KMS-11 (cell line): Measurements from ENCODE around the gene GRK5.

Experiments
- H2AFZ ChIP-seq: fragments of 200-600 bp; sonication (generic); 2 replicates; pipeline ENCODE4 v1.6.1; 2016; ENCODE audit warnings: antibody characterized with exemption, mixed run types, low read depth
- H3K27ac ChIP-seq: fragments of 200-600 bp; sonication (generic); 2 replicates; pipeline ENCODE4 v1.6.1; 2016; ENCODE audit warnings: mild to moderate bottlenecking, mixed run types
- H3K27me3 ChIP-seq: fragments of 200-600 bp; sonication (generic); 2 replicates; pipeline ENCODE4 v1.6.1; 2017; ENCODE audit warnings: mild to moderate bottlenecking, low read depth, mixed run types, moderate library complexity; ENCODE audit not compliant: insufficient read depth
- H3K36me3 ChIP-seq: fragments of 200-600 bp; sonication (generic); 2 replicates; pipeline ENCODE4 v1.6.1; 2017; ENCODE audit warnings: mild to moderate bottlenecking, mixed run types; ENCODE audit not compliant: insufficient read depth
- H3K4me1 ChIP-seq: fragments of 200-600 bp; sonication (generic); 2 replicates; pipeline ENCODE4 v1.6.1; 2016; ENCODE audit warnings: mild to moderate bottlenecking, low read depth, mixed run types; ENCODE audit not compliant: poor library complexity, severe bottlenecking
- H3K4me2 ChIP-seq: fragments of 200-600 bp; sonication (generic); 2 replicates; pipeline ENCODE4 v1.7.0; 2016; ENCODE audit warnings: mild to moderate bottlenecking, mixed run types
- H3K4me3 ChIP-seq: fragments of 200-600 bp; sonication (generic); IDR thresholded peaks from 2 replicates; pipeline ENCODE4 v1.6.1; 2017; ENCODE audit warnings: low read depth, low read length, mixed read lengths; ENCODE audit not compliant: insufficient read depth
- H3K79me2 ChIP-seq: fragments of 200-600 bp; sonication (generic); 2 replicates; pipeline ENCODE4 v1.6.1; 2016; ENCODE audit warnings: low read depth, mixed run types; ENCODE audit not compliant: insufficient read depth
- H3K9ac ChIP-seq: fragments of 200-600 bp; sonication (generic); 2 replicates; pipeline ENCODE4 v1.6.1; 2016; ENCODE audit warnings: mild to moderate bottlenecking, mixed run types
- H4K20me1 ChIP-seq: fragments of 200-600 bp; sonication (generic); 2 replicates; pipeline ENCODE4 v1.6.1; 2016; ENCODE audit warnings: mild to moderate bottlenecking, mixed run types; ENCODE audit not compliant: insufficient read depth
- TF ChIP-seq, protein P1 (sequence below): fragments of 200-600 bp; sonication (generic); conservative IDR thresholded peaks from 2 replicates; pipeline ENCODE4 v1.6.1; 2017; ENCODE audit warnings: low read depth, mild to moderate bottlenecking, antibody characterized with exemption, low read length, moderate library complexity, mixed read lengths

Gene GRK5

DNA sequence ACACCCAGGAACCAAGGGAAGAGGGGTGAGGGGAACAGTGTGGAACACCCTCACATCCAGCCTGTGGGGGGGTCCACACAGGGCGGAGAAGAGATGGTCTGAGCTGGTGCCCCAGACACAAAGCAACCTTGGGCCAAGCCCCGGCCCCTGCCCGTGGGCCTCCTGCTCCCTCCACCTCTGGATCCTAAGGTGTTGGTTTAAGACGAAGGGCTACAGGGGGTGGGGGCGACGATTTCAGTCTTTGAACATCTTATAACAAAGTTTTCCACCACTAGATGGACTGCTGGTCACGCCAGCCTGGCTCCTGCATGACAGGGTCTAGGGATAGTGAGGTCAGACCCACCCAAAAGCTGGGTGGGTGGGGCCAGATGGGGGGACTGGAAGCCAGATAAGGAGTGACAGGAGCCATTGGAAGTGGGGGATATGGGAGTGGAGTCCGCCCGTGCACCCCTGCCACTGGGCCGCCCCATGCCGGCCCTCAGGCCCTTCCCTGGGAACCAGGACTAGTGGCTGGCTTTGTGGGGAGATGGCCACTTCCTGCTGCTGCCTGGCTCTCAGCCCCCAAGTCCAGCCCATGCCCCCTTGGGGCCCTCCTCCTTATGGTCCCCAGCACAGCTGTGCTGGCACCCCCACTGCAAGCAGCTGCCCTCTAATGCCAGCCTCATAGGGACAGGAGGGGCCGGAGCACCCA is 236.7 kb downstream of the GRK5 start:
- Histone ChIP-seq H3K79me2 (no peaks in the 10 kb centered on the region), H3K27me3 (no peaks in the 10 kb centered on the region), H3K9ac (no peak overlapping the region), H3K4me3 (no peak overlapping the region), H3K4me1 (no peaks in the 10 kb centered on the region), H3K36me3 (no peaks in the 10 kb centered on the region), H2AFZ (no peak overlapping the region), H3K27ac (no peak overlapping the region), H3K4me2 (no peak overlapping the region), H4K20me1 (no peaks in the 10 kb centered on the region)
- TF ChIP-seq, protein P1, sequence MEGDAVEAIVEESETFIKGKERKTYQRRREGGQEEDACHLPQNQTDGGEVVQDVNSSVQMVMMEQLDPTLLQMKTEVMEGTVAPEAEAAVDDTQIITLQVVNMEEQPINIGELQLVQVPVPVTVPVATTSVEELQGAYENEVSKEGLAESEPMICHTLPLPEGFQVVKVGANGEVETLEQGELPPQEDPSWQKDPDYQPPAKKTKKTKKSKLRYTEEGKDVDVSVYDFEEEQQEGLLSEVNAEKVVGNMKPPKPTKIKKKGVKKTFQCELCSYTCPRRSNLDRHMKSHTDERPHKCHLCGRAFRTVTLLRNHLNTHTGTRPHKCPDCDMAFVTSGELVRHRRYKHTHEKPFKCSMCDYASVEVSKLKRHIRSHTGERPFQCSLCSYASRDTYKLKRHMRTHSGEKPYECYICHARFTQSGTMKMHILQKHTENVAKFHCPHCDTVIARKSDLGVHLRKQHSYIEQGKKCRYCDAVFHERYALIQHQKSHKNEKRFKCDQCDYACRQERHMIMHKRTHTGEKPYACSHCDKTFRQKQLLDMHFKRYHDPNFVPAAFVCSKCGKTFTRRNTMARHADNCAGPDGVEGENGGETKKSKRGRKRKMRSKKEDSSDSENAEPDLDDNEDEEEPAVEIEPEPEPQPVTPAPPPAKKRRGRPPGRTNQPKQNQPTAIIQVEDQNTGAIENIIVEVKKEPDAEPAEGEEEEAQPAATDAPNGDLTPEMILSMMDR: no peak

DNA sequence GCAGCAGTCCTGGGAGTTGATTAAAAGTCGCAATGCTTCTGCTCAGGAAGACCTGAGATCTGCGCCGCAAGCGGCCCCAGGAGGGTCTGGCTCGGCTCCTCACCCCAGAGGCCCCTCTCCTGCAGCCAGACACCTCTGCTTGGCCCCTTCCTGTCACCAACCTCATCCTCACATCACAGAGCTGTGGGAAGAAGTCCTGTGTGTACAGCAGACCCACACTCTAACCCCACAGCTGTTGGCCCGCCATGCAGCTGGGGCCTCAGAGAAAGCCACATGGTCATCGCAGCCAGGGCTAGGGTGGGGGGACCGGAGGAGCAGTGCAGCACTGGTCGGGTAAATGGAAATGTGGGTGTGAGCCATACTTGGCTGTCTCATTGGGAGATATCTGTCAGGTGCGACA is 237.5 kb downstream of the GRK5 start:
- H3K4me2 ChIP-seq: no peak overlapping the region
- H3K27ac ChIP-seq: no peak overlapping the region
- no peaks in the 10 kb centered on the region for H3K27me3 ChIP-seq
- no peaks in the 10 kb centered on the region for H4K20me1 ChIP-seq
- no peaks in the 10 kb centered on the region for H3K4me1 ChIP-seq
- H3K9ac ChIP-seq: no peak overlapping the region
- H3K4me3 ChIP-seq: no peak overlapping the region
- H2AFZ ChIP-seq: no peak overlapping the region
- H3K36me3 ChIP-seq: no peaks in the 10 kb centered on the region
- TF ChIP-seq, protein P1: no peak
- H3K79me2 ChIP-seq: no peaks in the 10 kb centered on the region

DNA sequence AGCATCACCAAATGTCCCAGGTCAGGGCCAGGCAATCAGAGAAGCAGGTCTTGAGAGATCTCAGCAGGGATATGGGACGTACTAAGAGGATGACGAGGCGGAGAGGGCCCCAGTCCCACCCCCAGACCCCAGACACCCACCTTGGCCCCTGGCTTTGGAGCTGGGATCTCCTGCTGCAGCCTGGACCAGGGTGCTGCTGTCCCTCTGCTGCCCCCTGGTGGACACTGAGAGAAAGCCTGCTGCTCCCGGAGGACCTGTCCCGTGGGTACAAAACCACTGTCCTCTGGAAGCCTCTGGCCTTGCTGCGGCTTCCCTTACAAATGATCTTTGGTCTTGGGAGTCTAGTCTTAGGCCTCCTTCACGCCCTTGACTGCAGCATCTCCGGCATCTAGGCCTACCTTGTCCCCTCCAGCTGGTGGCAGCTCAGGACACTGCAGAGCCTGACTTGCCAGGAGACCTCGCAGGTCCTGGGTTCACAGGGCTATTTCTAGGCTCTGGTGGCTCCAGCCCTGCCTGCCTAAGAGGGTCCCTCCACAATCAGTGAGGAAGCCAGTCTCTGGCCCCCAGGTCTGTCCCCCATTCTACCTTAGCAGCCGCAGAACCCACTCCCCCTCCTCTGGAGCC is 238.1 kb downstream of the GRK5 start:
- Histone ChIP-seq H3K4me1 (no peaks in the 10 kb centered on the region), H3K27me3 (no peaks in the 10 kb centered on the region), H3K4me2 (no peak overlapping the region), H3K27ac (no peak overlapping the region), H3K36me3 (no peaks in the 10 kb centered on the region), H2AFZ (no peak overlapping the region), H3K79me2 (no peaks in the 10 kb centered on the region), H3K9ac (no peak overlapping the region), H3K4me3 (no peak overlapping the region), H4K20me1 (no peaks in the 10 kb centered on the region)
- TF ChIP-seq, protein P1: peak; percentile 88

DNA sequence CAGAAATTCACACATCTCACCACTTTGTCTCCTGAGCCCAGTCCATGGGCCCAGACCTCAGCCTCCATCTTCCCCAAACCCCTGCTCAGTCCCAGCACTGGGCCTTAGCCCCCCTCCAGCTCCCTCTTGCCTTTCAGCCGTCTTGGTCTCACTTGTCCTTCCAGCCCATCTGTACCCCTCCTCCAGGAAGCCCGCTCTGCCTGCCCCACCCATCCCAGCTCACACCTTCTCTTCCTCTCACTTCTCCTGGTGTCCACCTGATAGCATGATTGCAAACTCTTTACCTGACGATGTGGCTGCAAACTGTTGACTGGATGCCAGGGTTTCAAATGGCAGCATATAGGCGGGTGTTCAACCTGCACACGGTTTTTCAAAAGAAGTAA is 238.6 kb downstream of the GRK5 start:
- TF ChIP-seq, protein P1: no peak
- Histone ChIP-seq H3K79me2 (no peaks in the 10 kb centered on the region), H3K9ac (no peak overlapping the region), H3K4me2 (no peak overlapping the region), H3K27me3 (no peaks in the 10 kb centered on the region), H3K36me3 (no peaks in the 10 kb centered on the region), H3K27ac (no peak overlapping the region), H4K20me1 (no peaks in the 10 kb centered on the region), H3K4me1 (no peaks in the 10 kb centered on the region), H3K4me3 (no peak overlapping the region), H2AFZ (no peak overlapping the region)
